Osteoblast (primary cell): ENCODE measurements around the gene WWOX. TPM values are rescaled to one million over a fixed set of nuclear protein-coding genes. Genes with fewer than 3 reads are reported as not detected.

ENCODE experiments used
- DNase-seq: peaks from one replicate; pipeline ENCODE4 v3.0.0; 2011; ENCODE audit warnings: low spot score, mixed read lengths; ENCODE audit not compliant: insufficient read length; ENCODE audit errors: missing footprints
- H2AFZ ChIP-seq: 2 replicates; pipeline ENCODE4 v1.6.0; 2011; ENCODE audit warnings: mild to moderate bottlenecking, low read length
- H3K27ac ChIP-seq: 2 replicates; pipeline ENCODE4 v1.5.1; 2011; ENCODE audit warnings: mild to moderate bottlenecking, low read depth, low read length, moderate library complexity
- H3K27me3 ChIP-seq: 2 replicates; pipeline ENCODE4 v1.6.0; 2012; ENCODE audit warnings: mild to moderate bottlenecking, control low read depth, inconsistent platforms, low read length, moderate library complexity; ENCODE audit not compliant: insufficient read depth
- H3K36me3 ChIP-seq: 2 replicates; pipeline ENCODE4 v1.5.1; 2011; ENCODE audit warnings: mild to moderate bottlenecking, low read length, control low read depth, moderate library complexity; ENCODE audit not compliant: insufficient read depth
- H3K4me1 ChIP-seq: 2 replicates; pipeline ENCODE4 v1.5.1; 2011; ENCODE audit warnings: mild to moderate bottlenecking, low read length, control low read depth, moderate library complexity; ENCODE audit not compliant: insufficient read depth
- H3K4me2 ChIP-seq: 2 replicates; pipeline ENCODE4 v1.6.0; 2011; ENCODE audit warnings: mild to moderate bottlenecking, low read length; ENCODE audit not compliant: insufficient read depth
- H3K4me3 ChIP-seq: fragments of 200-600 bp; sonication (generic); 3 replicates; pipeline ENCODE4 v1.5.1; 2012; ENCODE audit warnings: mild to moderate bottlenecking, low read length, inconsistent platforms; ENCODE audit not compliant: insufficient read depth
- H3K79me2 ChIP-seq: 2 replicates; pipeline ENCODE4 v1.6.0; 2012; ENCODE audit warnings: mild to moderate bottlenecking, low read length, control low read depth, inconsistent platforms; ENCODE audit not compliant: insufficient read depth
- H3K9me3 ChIP-seq: 2 replicates; pipeline ENCODE4 v1.5.1; 2011; ENCODE audit warnings: low read depth, low read length, control low read depth
- H4K20me1 ChIP-seq: 2 replicates; pipeline ENCODE4 v1.6.0; 2012; ENCODE audit warnings: mild to moderate bottlenecking, low read length, control low read depth; ENCODE audit not compliant: insufficient read depth
- total RNA-seq: library from RNA; depleted of rRNA; stranded (reverse); fragments of >200 nt; gene quantifications from 2 replicates; pipeline ENCODE4 v1.2.3, GENCODE V29; 2012
- TF ChIP-seq, protein P1 (sequence below): IDR thresholded peaks from 2 replicates; pipeline ENCODE4 v1.5.1; 2011; ENCODE audit warnings: mild to moderate bottlenecking, low read depth, low read length, moderate library complexity; ENCODE audit errors: extremely low read depth

The WWOX gene
- total RNA-seq, 1 donor: 23.9 TPM

DNA sequence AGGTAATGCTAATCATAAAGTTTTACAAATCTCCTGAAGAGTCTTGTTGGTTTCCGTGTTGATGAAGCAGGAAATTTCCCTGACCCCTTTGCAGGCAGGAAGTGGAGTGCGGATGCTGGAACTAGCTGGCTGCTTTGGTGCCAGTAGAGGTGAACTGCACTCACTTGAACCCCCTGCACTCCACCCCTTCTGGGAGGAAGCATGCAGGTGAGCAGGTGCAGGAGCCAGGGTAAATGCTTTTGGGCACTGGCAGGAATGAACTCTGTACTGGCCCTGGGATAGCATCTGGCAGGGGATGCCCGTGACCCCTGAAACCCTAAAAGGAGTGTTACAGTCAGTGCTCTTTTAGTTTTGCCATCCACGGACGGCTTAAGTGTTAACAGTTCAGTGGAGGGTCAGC lies 430.4 kb downstream of the WWOX start:
- Histone ChIP-seq H2AFZ (no peak overlapping the region), H3K36me3 (no peaks in the 10 kb centered on the region), H3K27me3 (no peaks in the 10 kb centered on the region), H3K4me2 (no peak overlapping the region), H3K9me3 (peaks cover 6% of the 10 kb centered on the region), H3K4me1 (no peaks in the 10 kb centered on the region), H3K27ac (no peak overlapping the region), H3K79me2 (no peaks in the 10 kb centered on the region), H4K20me1 (no peaks in the 10 kb centered on the region), H3K4me3 (no peak overlapping the region)
- TF ChIP-seq, protein P1, sequence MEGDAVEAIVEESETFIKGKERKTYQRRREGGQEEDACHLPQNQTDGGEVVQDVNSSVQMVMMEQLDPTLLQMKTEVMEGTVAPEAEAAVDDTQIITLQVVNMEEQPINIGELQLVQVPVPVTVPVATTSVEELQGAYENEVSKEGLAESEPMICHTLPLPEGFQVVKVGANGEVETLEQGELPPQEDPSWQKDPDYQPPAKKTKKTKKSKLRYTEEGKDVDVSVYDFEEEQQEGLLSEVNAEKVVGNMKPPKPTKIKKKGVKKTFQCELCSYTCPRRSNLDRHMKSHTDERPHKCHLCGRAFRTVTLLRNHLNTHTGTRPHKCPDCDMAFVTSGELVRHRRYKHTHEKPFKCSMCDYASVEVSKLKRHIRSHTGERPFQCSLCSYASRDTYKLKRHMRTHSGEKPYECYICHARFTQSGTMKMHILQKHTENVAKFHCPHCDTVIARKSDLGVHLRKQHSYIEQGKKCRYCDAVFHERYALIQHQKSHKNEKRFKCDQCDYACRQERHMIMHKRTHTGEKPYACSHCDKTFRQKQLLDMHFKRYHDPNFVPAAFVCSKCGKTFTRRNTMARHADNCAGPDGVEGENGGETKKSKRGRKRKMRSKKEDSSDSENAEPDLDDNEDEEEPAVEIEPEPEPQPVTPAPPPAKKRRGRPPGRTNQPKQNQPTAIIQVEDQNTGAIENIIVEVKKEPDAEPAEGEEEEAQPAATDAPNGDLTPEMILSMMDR: no peak
- DNase-seq: no peak

DNA sequence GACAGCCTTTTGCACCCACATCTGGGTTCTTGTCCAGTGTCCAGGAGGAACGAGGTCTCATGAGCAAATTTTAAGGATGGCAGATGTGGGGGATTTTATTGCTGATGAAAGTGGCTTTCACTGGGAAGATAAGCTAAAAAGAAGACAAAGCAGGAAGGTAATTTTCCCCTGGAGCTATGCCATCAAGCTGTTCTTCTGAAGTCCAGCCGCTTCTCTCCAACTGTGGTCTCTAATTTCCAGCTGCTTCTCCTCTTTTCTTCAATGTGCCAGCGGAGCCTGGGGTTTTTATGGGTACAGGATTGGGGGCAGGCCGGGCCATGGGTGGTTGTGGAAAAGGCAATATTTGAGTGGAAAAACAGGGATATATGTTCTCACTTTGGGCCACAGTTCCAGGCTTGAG lies 430.8 kb downstream of the WWOX start:
- TF ChIP-seq, protein P1: no peak
- H3K4me3 ChIP-seq: no peak overlapping the region

DNA sequence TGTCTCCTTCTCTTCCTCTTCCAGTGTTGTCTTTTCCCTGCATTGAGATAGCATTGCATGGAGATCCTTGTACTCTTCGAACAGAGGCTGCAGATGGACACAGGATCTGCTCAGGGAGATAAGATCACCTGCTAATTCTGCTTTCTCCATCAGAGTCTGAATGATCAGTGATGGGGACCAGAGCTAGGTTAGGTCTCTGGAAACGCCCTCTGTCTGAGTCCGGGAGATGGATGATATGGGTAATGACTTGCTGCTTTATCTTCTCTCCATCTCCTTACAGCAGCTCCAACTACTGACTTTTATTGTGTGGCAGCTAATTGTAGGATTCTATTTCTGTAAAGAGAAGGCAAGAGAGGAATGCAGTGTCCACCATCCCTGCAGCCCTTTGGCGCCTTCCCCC lies 435.6 kb downstream of the WWOX start:
- no peak for DNase-seq
- Histone ChIP-seq H3K36me3 (no peaks in the 10 kb centered on the region), H3K4me3 (no peak overlapping the region), H4K20me1 (no peaks in the 10 kb centered on the region), H3K27ac (no peak overlapping the region), H3K79me2 (no peaks in the 10 kb centered on the region), H3K4me1 (no peaks in the 10 kb centered on the region), H3K9me3 (peaks cover 3% of the 10 kb centered on the region), H2AFZ (no peak overlapping the region), H3K4me2 (no peak overlapping the region), H3K27me3 (no peaks in the 10 kb centered on the region)
- TF ChIP-seq, protein P1: no peak

More for the DNA sequence above, 430.8 kb downstream of the WWOX start:
- Histone ChIP-seq H3K4me2 (no peak overlapping the region), H3K27ac (no peak overlapping the region), H3K79me2 (no peaks in the 10 kb centered on the region), H2AFZ (no peak overlapping the region), H4K20me1 (no peaks in the 10 kb centered on the region), H3K27me3 (no peaks in the 10 kb centered on the region), H3K36me3 (no peaks in the 10 kb centered on the region), H3K4me1 (no peaks in the 10 kb centered on the region), H3K9me3 (peaks cover 6% of the 10 kb centered on the region)
- DNase-seq: no peak

DNA sequence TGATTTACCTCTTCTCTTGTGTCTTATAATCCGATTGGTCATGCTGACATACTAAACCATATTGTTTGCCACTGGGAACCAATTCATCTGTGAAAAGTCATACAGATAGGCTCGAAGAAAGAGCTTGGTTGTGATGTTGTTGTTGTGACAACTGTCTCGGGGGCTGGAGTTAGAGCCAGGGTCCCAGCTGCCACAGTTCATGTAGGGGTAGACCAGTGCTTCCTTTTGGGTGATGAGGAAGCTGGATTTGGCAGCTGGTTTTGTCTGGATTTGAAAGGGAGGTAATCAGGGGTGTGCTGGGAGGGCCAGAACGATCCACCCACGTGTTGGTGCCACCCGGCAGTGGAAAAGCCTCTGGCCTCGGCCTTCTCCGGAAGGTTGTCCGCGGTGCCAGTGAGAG lies 438.1 kb downstream of the WWOX start:
- Histone ChIP-seq H4K20me1 (no peaks in the 10 kb centered on the region), H3K36me3 (no peaks in the 10 kb centered on the region), H3K79me2 (no peaks in the 10 kb centered on the region), H2AFZ (no peak overlapping the region), H3K4me3 (no peak overlapping the region), H3K4me1 (no peaks in the 10 kb centered on the region), H3K4me2 (no peak overlapping the region), H3K9me3 (peaks cover 3% of the 10 kb centered on the region), H3K27me3 (no peaks in the 10 kb centered on the region), H3K27ac (no peak overlapping the region)
- TF ChIP-seq, protein P1: no peak
- no peak for DNase-seq
